HG03558 (cell line): Measurements from ENCODE around the gene SYT10.
"Not testable (repeated sequence)": the region's sequence is repeated elsewhere in the genome, so short reads cannot be mapped to it uniquely, and the experiment has no call there.

ENCODE experiments used
- ATAC-seq: cut with Tn5 transposase; IDR thresholded peaks from one replicate; pipeline ENCODE4 v1.9.1; 2021; ENCODE audit warnings: moderate number of reproducible peaks; ENCODE audit not compliant: unreplicated experiment; ENCODE audit errors: extremely low read depth

Gene SYT10, protein sequence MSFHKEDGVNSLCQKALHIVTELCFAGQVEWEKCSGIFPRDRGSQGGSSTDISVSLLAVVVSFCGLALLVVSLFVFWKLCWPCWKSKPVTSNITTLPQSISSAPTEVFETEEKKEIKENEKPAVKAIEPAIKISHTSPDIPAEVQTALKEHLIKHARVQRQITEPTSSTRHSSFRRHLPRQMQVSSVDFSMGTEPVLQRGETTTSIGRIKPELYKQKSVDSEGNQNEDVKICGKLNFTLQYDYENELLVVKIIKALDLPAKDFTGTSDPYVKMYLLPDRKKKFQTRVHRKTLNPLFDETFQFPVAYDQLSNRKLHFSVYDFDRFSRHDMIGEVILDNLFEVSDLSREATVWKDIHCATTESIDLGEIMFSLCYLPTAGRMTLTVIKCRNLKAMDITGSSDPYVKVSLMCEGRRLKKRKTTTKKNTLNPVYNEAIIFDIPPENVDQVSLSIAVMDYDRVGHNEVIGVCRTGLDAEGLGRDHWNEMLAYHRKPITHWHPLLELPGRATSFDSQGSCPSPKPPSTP

DNA sequence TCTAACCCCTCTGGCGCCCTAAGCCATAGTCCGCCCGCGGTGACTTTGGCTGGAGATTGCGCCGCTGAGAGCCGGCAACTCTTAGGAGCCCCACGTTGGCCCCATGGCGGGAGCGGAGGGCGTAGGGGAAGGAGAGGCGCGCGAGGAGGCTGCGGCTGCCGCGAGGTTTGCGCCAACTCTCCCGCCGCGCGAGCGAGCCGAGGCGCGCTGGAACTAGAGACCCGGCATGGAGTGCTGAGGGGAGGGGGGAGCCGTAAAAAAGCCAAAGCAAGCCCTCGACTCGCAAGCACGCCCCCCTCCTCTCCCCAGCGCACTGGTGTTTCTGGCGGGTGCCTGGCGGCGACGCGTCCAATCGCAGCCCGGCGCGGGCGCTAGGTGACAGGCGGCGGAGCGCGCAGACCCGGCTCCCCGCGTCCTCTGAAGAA, at the start of gene SYT10:
Gene SYT10 (minus strand): TSS at position 233 of the 425 bp plus-strand sequence. CDS start 297 bp downstream, outside the sequence.
- no peak for ATAC-seq

DNA sequence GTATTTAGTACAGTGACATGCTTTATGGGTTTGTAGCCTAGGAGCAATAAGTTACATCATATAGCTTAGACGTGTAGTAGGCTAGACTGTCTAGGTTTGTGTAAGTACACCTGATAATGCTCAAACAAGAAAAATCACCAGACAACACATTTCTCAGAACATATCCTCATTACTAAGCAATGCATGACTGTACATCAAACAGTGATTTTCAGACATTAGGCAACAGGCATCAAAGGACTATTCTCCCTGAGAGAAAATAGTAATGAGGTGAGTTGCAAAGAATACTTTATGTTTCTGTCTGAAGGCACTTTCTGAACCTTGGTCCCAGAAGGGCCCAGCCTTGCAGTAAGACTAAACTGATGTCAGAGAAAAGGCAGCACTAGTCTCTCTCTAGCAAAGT, 48.4 kb upstream of the SYT10 start:
- ATAC-seq = no peak

DNA sequence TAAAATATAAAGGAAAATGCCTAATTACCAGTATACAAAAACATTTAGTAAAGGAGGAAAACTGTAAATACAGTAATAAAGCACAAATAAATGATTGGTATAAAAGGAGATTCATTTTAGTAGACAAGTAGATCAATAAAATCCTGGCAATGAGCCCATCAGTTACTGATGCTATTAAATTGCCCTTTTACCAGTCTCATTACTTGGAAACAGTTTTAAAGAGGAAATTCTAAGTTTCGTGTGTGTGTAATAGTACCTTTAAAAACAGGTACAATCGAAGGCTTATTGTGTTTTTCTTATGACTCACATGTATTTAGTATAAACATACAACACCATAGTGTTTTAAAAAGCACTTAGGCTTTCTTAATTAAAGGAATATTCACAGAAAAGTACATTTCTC, 46.4 kb upstream of the SYT10 start:
- no peak for ATAC-seq

DNA sequence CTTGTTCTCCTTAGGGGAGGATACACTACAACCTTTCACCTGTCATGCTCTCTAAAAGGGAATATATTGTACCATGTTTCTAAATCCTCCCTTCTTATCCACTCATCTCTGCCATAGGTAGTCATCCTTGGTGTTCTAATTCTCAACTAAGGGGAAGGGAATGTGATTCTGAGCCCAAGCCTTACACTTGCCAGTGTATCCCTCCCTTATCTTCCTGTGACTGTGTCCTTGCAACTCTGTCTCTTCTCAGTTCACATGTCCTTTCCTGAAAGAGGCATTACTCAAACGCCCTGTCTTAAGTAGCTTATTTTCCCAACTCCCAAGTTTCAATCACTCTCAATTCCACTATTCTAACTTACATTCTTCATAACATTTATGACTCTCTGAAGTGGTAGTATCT, 44.5 kb upstream of the SYT10 start:
- no peak for ATAC-seq

DNA sequence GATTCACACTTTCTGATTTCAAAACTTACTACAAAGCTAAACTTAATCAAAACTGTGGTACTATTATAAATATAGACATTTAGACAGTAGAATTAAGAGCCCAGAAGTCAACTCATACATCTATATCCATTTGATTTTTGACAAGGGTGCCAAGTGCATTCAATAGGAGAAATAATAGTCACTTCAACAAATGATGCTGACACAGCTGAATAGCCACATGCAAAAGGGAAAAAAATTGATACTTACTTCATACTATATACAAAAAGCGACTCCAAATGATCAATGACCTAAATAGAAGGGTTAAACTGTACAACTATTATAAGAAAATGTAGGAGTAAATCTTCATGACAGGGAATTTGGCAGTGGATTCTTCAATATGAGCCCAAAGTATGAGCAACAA, 40.7 kb upstream of the SYT10 start:
- no peak for ATAC-seq

DNA sequence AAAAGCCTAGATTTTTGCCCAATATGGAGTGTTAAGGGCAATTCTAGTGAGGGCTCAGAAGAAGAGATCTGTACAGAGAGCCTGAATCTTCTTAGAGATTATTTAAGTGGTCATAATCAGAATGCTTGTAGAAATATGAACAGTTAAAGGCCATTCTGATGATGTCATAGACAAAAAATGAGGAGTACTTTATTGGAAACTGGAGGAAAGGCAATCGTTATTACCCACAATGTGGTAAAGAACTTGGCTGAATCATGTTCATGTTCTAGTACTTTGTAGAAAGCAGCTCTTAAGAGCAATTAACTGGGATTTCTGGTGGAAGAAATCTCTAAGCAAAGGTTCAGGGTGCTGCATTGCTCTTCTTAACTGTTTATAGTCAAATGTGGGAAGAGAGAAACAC, 36.4 kb upstream of the SYT10 start:
- no peak for ATAC-seq

DNA sequence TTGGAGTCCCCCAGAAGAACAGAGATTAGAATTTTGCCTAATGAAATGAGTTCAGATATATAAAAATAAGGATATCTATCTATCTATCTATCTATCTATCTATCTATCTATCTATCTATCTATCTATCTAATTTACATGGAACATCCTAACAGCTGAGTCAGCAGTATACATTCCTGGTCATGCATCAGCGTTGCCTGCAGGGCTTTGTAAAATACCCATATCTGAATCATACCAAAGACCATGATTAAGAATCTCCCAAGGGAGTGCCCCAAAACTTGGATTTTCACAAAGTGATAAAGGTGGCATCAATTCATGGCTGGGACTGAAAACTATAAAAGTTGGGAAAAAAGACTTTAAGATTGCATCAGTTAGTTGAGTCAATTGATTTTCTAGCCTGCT, 32.7 kb upstream of the SYT10 start:
- no peak for ATAC-seq

DNA sequence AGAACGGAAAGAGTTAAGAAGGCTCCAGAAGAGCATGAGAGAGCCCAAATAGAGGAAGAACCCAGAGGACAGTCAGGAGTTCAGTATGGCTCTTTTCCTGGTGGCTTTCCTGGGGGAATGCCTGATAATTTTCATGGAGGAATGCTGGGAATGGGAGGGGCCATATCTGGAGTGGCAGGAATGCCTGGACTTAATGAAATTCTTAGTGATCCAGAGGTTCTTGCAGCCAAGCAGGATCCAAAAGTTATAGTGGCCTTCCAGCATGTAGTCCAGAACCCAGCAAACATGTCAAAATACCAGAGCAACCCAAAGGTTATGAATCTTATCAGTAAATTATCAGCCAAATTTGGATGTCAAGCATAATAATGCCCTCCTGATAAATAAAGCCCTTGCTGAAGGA, 15.5 kb upstream of the SYT10 start:
- no peak for ATAC-seq

DNA sequence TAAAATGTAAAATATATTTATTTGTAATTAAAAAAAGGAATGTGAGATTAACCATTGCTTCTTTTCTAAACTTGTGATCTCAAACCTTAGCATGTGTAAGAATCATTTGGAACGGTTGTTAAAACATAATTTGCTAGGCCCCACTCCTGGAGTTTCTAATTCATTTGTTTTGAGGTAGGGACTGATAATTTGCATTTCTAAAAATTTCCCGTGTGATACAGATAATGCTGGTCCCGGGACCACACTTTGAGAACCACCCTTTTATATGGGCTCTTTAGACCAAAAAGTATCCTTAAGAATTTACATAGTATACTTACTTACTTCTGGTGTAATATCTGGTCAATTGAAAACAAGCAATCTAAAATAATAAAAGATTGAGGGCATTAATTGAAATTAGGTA, 10.9 kb upstream of the SYT10 start:
- no peak for ATAC-seq

DNA sequence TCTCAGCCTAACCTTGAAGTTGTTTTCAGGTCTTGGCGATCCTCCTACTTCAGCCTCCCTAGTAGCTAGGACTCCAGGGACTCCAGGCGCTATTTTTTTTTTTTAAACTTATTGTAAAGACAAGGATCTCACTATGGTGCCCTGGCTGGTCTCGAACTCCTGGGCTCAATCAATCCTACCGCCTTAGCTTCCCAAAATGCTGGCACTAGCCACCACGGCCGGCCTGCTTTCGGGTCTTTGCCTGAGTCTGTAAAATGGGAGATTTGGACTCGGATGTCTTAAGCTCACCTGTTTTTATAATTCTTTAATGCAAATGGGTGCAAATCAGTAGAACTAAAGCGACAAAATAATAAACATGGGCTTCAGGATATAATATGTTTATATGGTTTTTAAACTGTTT, 858 bp upstream of the SYT10 start:
- ATAC-seq = no peak

DNA sequence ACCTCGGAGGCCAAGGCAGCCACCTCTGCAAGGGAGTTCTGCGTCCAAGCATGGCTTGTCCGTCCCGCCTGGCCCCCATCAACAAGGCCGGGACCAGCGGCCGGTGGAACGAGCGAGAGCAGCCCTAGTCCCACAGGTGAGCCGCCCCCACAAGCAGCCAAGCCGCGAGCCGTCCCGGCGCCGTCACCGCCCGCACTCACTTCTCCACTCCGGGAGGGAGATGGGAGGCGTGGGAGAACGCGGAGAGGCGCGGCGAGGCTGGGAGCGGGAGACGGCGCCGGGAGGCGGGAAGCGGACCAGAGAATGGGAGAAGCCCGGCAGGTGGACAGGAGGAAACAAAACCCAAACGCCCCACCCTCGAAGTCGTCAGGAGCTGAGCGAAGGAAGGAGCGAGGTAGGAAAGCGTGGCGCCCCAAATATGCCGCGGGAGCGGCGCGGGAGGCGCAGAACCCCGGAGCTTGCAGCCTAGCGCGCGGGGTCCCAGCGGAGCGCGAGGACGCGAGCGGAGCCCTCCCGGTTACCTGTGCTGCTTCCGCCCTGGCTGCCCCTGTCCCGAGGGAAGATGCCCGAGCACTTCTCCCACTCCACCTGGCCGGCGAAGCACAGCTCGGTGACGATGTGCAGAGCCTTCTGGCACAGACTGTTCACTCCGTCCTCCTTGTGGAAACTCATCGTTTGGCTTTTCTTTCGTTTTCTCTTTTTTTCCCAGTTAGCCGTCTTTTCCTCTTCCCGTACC, 600 bp downstream of the SYT10 start:
- ATAC-seq = no peak

DNA sequence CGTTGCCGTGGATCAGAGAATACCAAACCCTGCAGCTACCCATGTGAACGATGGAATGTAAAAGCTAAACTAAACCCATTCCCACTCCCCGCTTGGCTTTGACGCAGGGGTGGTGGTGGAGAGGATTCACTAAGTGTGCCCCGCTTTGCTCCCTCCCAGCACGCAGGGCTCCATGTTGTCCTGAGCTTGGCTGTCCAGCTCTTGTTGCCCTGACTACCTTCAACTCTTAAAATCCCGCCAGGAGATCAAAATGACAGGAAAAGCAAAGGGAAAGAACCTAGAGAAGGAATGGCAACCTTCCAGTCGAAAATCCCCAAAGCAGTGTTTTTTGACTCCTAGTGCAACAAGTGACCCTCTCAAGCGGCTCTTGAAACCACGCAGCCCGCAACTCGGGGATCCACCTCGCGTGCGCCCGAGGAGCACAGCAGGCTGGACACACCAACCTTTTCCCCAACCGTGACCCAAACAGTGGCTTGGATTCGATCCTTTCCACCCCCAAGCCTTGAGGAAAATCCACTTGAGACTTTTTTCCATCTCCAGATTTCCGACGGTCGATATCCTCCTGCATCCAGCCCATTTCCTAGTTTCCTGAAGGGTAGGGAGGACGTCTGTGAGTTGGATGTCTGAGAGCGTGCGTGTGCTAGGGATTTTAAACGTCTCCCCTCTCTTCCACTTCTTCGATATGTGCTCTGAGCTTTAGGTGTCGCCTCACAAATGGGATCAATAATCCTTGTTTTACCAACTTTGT, 1.4 kb downstream of the SYT10 start:
- no peak for ATAC-seq

DNA sequence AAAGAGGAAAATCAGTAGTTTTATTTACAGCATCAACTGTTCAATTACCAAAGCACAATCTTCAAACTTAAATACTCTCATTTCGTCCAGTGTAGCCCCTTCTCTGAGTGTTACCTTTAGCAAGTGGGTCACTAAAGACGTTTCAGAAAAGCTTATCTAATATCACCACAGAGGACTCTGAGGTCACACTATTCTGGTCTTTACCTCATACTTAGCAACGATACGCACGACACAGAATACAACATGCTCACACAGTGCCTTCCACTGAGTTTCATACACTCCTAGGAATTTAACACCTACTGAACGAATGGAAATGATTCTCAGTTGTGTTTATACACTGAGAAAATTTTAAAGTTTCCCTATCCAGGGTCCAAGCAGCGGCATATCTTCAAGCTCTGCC, 2.0 kb downstream of the SYT10 start:
- no peak for ATAC-seq

DNA sequence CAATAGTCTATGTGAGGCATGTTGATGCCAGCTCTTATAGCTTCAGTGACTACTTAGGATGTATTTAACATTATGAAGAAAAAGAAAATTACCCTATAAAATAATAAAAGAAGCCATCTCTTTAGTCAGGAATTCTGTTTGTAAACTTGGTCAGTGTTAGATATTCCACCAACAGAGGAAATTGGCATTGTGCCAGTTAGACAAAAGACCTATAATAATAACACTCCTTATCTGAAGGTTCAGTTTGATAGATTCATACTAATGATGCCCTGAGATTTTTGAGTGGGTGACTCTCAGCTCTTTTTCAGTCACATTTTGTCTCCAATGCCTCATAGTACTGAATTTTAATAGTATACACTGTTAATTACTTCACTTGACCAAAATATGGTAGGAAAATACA, 6.6 kb downstream of the SYT10 start:
- no peak for ATAC-seq

DNA sequence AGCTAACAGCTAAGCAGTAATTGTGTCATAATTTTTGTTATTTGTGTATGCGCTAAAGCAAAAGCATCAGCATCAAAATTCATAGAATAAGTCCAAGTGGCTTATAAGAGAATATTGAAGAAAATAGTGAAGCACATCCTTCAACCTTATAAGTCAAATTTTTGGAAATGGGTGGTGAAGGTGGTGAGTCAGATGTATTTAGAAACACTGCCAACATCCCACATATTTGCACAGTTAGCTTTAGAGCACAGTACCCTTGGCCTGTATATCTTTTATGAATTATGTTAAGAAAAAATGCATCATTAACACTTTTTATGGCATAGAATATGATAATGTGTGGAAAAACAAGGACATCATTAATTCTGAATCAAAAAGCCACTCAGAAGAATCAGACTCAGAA, 8.0 kb downstream of the SYT10 start:
- no peak for ATAC-seq

DNA sequence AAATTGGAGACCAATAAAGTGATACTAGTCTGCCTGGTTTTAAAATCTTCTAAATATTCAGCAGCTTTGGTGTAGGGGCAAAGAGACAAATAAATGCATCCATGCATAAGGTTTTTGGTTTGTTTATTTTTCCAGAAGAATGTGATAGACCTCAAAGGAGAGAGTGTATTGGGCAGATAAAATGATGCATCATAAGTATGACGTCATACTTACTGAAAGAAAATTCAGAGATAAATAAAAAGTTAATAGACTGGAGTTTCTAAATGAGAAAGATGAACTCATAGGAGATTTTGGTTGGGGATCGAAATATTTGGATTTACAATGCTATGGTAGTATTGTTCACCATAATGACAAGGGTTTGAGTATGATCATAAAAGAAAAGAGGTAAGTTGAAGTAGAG, 10.2 kb downstream of the SYT10 start:
- no peak for ATAC-seq

DNA sequence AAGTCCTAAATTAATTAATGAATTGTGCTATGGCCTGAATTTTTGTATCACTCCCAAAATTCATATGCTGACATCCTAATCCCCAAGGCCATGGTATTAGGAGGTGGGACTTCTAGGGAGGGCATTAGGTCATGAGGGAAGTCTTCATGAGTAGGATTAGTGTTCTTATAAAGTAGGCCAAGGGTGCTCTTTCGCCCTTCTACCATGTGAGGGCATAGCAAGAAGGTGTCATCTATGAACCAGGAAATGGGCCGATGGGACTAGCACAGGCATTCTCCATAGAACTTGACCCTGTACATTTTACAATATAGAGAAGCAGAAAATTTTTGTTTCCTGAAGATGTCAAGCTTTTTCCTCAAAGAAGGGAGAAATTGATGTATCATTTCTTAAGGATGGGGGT, 12.5 kb downstream of the SYT10 start:
- ATAC-seq = no peak

DNA sequence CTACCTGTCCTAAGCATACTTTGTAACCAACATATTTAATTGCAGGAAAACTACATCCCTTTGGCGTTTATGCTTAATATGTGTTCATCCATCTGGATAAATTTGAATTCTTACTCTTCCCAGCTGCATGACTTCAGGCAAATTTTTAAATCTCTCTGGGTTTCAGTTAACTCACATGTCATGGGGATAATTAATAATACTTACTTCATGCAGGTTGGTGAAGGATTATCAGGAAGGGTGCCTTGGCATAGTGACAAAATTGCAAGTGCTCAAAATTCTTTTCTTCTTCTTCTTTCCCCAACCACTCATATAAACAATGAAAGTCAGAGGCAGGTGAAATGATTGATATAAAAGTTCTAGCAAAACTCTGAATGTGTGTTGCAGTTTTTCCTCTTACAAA, 15.9 kb downstream of the SYT10 start:
- ATAC-seq = no peak

DNA sequence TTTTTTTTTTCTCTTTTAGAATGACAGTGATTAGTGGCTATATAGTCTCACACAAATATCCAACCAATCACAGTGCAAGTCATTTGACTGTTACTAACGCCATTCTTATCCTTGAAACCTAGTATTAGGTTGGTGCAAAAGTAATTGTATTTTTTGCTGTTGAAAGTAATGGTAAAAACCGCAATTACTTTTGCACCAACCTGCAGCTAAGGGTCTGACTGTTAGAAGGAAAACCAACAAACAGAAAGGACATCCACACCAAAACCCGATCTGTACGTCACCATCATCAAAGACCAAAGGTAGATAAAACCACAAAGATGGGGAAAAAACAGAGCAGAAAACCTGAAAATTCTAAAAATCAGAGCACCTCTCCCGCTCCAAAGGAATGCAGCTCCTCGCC, 27.2 kb downstream of the SYT10 start:
- ATAC-seq = not testable (repeated sequence)

DNA sequence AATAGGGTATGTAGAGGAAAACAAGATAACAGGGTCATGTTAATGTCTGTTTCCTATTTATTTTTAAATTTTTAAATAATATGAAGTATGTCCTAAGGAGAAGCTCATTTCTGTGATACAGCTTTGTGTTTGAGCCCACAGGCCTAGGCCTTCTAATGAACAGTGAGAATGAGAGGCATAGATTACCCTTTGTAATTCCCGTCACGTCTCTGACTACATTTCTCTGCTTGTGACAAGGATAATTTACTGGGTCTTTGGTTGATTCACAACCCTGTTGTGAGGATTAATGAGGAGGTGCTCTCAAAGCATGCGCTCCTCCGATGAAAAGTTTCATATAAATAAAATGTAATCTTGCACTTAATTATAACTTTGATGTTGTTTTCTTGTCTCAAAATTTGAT, 56.1 kb downstream of the SYT10 start:
- ATAC-seq = no peak

DNA sequence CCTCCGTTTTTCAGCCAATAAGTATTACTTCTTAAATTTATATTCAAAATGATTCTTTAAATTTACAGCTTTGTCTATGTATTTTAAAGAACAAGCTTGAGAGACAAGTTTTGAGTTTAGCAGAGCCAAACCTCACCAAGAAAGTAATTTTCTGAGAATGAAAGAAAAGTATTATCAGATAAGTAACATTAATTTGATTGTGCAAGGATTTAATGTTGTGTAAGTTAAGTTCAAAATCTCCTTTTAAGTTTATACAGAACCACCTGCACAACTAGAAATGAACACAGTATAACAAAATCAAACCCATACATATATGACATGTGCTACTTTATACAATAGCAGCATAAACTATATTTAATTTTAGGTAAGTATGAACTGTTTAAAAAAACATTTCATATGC, 63.5 kb downstream of the SYT10 start:
- ATAC-seq = no peak
